ENCODE results near the gene RHOXF1.

DNA sequence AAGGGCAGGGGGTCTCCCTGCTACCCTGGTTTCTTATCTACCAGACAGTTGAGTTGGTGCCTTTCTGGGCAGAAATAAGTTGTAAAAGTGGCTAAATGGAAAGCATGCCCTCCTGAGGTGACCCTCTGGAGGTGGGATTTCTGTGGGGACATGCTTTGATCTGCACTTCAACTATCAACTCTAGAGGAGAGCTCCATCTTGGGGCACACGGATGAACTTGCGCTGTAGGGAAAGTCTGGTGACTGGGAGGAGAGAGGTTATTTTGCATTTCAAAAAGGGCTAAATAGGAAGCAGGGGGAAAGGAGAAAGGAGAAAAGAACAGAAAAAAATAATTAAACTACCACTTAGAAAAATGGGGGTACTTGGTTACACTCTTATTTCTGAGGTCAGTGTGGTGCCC, 25.5 kb downstream of the RHOXF1 start:
- TF ChIP-seq, protein P1, sequence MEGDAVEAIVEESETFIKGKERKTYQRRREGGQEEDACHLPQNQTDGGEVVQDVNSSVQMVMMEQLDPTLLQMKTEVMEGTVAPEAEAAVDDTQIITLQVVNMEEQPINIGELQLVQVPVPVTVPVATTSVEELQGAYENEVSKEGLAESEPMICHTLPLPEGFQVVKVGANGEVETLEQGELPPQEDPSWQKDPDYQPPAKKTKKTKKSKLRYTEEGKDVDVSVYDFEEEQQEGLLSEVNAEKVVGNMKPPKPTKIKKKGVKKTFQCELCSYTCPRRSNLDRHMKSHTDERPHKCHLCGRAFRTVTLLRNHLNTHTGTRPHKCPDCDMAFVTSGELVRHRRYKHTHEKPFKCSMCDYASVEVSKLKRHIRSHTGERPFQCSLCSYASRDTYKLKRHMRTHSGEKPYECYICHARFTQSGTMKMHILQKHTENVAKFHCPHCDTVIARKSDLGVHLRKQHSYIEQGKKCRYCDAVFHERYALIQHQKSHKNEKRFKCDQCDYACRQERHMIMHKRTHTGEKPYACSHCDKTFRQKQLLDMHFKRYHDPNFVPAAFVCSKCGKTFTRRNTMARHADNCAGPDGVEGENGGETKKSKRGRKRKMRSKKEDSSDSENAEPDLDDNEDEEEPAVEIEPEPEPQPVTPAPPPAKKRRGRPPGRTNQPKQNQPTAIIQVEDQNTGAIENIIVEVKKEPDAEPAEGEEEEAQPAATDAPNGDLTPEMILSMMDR (IDR thresholded peaks at IDR 0.05) = no peak
- TF ChIP-seq POLR2A (IDR thresholded peaks at IDR 0.05) = no peak
